Activated CD4-positive, alpha-beta T cell treated with anti-CD3 and anti-CD28 coated beads for 1 hour (primary cell): ENCODE data around the gene CSHL1.
"Not testable (repeated sequence)": the region's sequence is repeated elsewhere in the genome, so short reads cannot be mapped to it uniquely, and the experiment has no call there.

Experiments used
- DNase-seq: peaks from one replicate; pipeline ENCODE4 v3.0.0-alpha.2; 2020

Gene CSHL1

DNA sequence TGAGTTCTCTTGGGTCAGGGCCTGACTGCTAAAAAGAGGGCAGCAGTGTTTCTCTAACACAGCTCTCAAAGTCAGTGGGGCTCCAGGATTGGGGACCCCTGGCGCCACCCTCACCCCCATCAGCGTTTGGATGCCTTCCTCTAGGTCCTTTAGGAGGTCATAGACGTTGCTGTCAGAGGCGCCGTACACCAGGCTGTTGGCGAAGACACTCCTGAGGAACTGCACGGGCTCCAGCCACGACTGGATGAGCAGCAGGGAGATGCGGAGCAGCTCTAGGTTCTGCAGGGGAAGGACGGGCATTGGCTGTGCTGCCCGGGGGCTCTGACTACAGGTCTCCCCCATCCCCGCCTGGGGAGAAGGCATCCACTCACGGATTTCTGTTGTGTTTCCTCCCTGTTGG lies 6.6 kb upstream of the CSHL1 start:
- DNase-seq, result no peak

- DNase-seq, result not testable (repeated sequence)
Observed at GRCh38 chr17:63917206-63917605, 6.1 kb upstream of the CSHL1 start.

DNA sequence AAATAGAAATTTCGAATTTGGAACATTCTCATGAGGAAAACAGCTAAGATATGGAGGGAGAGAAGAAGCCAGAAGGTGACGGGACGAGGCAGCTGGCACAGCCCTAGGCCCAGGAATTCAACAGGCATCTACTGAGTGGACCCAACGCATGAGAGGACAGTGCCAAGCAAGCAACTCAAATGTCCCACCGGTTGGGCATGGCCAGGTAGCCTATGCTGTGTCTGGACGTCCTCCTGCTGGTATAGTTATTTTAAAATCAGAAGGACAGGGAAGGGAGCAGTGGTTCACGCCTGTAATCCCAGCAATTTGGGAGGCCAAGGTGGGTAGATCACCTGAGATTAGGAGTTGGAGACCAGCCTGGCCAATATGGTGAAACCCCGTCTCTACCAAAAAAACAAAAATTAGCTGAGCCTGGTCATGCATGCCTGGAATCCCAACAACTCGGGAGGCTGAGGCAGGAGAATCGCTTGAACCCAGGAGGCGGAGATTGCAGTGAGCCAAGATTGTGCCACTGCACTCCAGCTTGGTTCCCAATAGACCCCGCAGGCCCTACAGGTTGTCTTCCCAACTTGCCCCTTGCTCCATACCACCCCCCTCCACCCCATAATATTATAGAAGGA lies 5.6 kb upstream of the CSHL1 start:
- DNase-seq, result no peak

- DNase-seq, result not testable (repeated sequence)
Observed at GRCh38 chr17:63915753-63916152, 4.7 kb upstream of the CSHL1 start.

DNA sequence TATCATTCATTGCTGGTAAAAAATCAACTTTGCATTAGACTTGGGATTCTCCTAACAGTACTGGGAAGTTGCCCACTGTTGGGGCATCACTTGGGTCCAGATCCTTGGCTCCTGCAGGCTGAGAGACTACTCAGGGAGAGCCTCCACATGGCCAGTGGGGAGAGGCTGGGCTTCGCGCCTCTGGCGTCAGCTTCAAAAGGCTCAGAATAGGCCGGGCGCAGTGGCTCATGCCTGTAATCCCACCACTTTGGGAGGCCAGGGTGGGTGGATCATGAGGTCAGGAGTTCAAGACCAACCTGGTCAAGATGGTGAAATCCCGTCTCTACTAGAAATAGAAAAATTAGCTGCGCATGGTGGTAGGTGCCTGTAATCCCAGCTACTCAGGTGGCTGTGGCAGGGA lies 3.4 kb upstream of the CSHL1 start:
- no peak for DNase-seq

DNA sequence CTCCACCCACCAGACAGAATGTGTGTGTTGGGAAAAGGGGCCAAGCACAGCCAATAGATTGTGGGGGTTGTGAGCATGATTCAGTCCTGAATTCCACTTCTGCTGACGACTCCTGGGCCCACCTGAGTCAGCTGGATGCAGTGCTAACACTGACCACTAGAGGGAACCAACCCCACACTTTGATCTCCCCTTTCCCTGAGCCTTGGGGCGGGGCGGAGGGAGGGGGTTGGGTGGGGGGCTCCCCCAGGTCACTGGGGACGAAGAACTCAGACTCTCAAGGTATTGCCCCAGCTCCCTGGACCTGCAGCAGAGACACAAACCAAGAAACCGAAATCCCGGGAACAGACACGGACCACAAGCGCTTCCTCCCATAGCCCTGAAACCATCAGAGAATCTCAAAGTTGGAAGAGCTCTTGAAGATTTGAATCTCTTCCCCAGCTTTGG lies 621 bp upstream of the CSHL1 start:
- DNase-seq, result peak; percentile 43

DNA sequence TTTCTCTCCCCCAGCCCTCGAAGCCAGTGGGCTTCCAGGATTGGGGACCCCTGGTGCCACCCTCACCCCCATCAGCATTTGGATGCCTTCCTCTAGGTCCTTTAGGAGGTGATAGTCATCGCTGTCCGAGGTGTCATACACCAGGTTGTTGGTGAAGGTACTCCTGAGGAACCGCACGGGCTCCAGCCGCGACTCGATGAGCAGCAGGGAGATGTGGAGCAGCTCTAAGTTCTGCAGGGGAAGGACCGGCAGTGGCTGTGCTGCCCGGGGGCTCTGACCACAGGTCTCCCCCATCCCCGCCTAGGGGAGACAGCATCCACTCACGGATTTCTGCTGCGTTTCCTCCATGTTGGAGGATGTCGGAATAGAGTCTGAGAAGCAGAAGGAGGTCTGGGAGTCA lies 962 bp downstream of the CSHL1 start:
- no peak for DNase-seq

DNA sequence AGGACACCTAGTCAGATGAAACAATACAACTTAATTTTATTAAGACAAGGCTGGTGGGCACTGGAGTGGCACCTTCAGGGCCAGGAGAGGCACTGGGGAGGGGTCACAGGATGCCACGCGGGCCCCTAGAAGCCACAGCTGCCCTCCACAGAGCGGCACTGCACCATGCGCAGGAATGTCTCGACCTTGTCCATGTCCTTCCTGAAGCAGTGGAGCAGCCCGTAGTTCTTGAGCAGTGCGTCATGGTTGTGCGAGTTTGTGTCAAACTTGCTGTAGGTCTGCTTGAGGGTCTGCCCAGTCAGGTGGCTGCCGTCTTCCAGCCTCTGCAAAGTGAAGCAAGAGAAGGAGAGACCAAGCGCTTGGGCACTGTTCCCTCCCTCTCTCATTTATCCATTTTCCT lies 1.5 kb downstream of the CSHL1 start:
- not testable (repeated sequence) for DNase-seq

DNA sequence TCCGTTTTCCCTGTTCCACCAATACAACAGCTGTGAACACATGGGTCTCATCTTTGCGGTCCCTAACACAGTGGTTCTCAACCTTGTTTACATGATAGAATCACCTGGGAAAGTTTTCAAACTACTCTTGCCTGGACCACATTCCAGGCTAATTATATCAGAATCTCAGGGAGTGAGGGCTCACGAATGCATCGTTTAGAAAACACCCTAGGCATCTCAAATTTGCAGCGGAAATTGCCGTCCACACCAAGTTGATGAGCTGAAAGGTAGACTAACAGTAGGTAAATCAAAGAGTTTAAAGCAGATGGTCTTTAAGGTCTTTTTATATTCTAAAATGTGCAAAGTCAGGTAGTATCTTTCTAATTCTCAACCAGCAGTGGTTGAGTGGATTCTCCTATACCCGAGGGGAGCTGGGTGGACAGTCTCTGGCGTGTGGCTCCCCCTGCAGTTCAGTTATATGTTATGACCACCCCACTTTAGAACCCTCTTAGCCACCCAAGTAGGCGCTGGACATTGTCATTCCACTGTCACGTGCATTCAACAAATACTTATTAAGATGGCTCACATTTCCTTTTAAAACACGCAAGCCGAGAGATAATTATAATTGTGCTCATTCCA lies 3.8 kb downstream of the CSHL1 start:
- DNase-seq, result not testable (repeated sequence)

GRCh38 chr17:63904796-63905195 lies 6.3 kb downstream of the CSHL1 start:
- DNase-seq, result not testable (repeated sequence)

- not testable (repeated sequence) for DNase-seq
Observed at GRCh38 chr17:63903787-63904201, 7.3 kb downstream of the CSHL1 start.

- not testable (repeated sequence) for DNase-seq
Observed at GRCh38 chr17:63901971-63902370, 9.1 kb downstream of the CSHL1 start.

GRCh38 chr17:63898899-63899798 lies 11.9 kb downstream of the CSHL1 start:
- DNase-seq, result not testable (repeated sequence)

GRCh38 chr17:63896524-63897354 lies 14.3 kb downstream of the CSHL1 start, which contains the start of gene CSH1:
TSS of gene CSH1 (minus strand) at chr17:63896574. CDS start at chr17:63896511, 63 bp downstream.
- not testable (repeated sequence) for DNase-seq

DNA sequence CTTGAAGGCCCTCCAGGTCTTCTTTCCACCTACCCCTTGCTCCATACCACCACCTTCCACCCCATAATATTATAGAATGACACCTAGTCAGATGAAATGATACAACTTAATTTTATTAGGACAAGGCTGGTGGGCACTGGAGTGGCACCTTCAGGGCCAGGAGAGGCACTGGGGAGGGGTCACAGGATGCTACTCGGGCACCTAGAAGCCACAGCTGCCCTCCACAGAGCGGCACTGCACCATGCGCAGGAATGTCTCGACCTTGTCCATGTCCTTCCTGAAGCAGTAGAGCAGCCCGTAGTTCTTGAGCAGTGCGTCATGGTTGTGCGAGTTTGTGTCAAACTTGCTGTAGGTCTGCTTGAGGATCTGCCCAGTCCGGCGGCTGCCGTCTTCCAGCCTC lies 16.2 kb downstream of the CSHL1 start:
- DNase-seq, result not testable (repeated sequence)

DNA sequence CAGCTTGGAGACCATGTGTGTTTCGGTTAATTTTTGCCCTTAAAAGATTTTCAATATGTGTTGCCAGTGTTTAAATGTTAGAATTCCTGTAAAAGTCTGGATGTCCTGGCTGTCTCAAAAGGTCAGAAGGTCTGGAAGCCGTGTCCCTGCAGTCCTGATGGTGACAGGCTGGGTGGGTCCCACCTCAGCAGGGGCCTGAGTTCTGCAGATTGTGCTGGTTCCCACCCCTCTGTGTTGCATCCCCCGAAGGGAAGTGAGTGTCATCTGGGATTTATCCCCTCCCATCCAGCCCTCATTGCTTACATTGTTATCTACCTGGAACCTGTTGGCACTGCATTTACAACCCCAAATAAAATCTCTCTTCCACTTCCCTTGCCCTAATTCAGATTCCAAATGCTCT lies 17.0 kb downstream of the CSHL1 start:
- not testable (repeated sequence) for DNase-seq

GRCh38 chr17:63892316-63893037 lies 18.6 kb downstream of the CSHL1 start:
- DNase-seq, result not testable (repeated sequence)

- not testable (repeated sequence) for DNase-seq
Observed at GRCh38 chr17:63889026-63889848, 21.8 kb downstream of the CSHL1 start.

DNA sequence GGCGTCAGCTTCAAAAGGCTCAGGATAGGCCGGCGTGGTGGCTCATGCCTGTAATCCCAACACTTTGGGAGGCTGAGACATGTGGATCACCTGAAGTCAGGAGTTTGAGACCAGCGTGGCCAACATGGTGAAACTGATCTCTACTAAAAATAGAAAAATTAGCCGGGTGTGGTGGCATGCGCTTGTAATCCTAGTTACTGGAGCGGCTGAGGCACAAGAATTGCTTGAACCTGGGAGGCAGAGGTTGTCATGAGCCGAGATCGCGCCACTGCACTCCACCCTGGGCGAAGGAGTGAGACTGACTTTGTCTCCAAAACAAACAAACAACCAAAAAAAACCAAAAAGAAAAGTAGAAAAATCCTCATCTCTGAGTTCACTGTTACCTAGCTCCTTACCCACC lies 25.9 kb downstream of the CSHL1 start:
- DNase-seq, result not testable (repeated sequence)

GRCh38 chr17:63882626-63883126 lies 28.4 kb downstream of the CSHL1 start:
- DNase-seq, result not testable (repeated sequence)
